Sigmoid colon (tissue), 7 donors: ENCODE data around the gene DBN1. TPM values are rescaled to one million over a fixed set of nuclear protein-coding genes. Genes with fewer than 3 reads are reported as not detected.
"Not testable (repeated sequence)": the region's sequence is repeated elsewhere in the genome, so short reads cannot be mapped to it uniquely, and the experiment has no call there.

ENCODE experiments used
- DNase-seq: peaks from one replicate; pipeline ENCODE4 v3.0.0-alpha.2; 2019
- H3K27ac ChIP-seq, 4 donors: fragments of 200-600 bp; sonication (generic); one replicate each; pipeline ENCODE4 v1.5.1; 2016 to 2019; ENCODE audit warnings: mild to moderate bottlenecking in 1 of 4
- H3K27me3 ChIP-seq, 3 donors: fragments of 200-600 bp; sonication (generic); one replicate each; pipeline ENCODE4 v1.5.1; 2019; ENCODE audit warnings: mild to moderate bottlenecking in 1 of 3
- H3K36me3 ChIP-seq, 4 donors: fragments of 200-600 bp; sonication (generic); one replicate each; pipeline ENCODE4 v1.5.1; 2016 to 2019
- H3K4me1 ChIP-seq, 4 donors: fragments of 200-600 bp; sonication (generic); one replicate each; pipeline ENCODE4 v1.5.1; 2017 to 2019
- H3K4me3 ChIP-seq, 4 donors: fragments of 200-600 bp; sonication (generic); one replicate each; pipeline ENCODE4 v1.5.1; 2017 to 2019; ENCODE audit warnings: mild to moderate bottlenecking in 2 of 4, moderate library complexity in 1 of 4
- H3K9me3 ChIP-seq, 4 donors: fragments of 200-600 bp in 3 of 4; sonication (generic) in 3 of 4; one replicate each; pipeline versions ENCODE4 v1.5.1 to v1.6.1; 2013 to 2019
- EP300 ChIP-seq, 4 donors: sonication (generic); formaldehyde crosslinking; IDR thresholded peaks; one replicate each; pipeline ENCODE4 v1.6.1; 2017; ENCODE audit warnings: antibody characterized with exemption in 4 of 4
- POLR2A ChIP-seq, 2 donors: fragments of 450-650 bp; IDR thresholded peaks; one replicate each; pipeline ENCODE4 v1.6.1; 2016; ENCODE audit warnings: antibody characterized with exemption in 2 of 2, mild to moderate bottlenecking in 2 of 2, moderate library complexity in 2 of 2
- POLR2AphosphoS5 ChIP-seq, 4 donors: sonication (generic); formaldehyde crosslinking; IDR thresholded peaks; one replicate each; pipeline ENCODE4 v1.6.1; 2017; ENCODE audit warnings: antibody characterized with exemption in 4 of 4
- WGBS, 2 donors: extraction: QIAGEN DNeasy Blood & Tissue Kit; methylation state at CpG; one replicate each; pipeline ENCODE4 v1.1.7; 2013; 5-methylcytosine and 5-hydroxymethylcytosine counted together
- intact Hi-C: fragments of 100-400 bp; cut with DNase I; formaldehyde crosslinking; loops from one replicate; pipeline ENCODE4 v1.15.1; 2023
- polyA plus RNA-seq, 3 donors: library from polyadenylated mRNA; stranded (reverse); fragments of 200-250 nt; gene quantifications; one replicate each; pipeline ENCODE4 v1.2.3, GENCODE V29; 2013
- total RNA-seq, 4 donors: library from RNA; depleted of rRNA; stranded (reverse); fragments of >200 nt; gene quantifications; one replicate each; pipeline ENCODE4 v1.1.0, GENCODE V29; 2016
- TF ChIP-seq, protein P1 (sequence below), 4 experiments: fragments of 450-650 bp in 3 of 4; fragments of 200-600 bp in 1 of 4; IDR thresholded peaks; one replicate each; pipeline ENCODE4 v1.5.1; 2016 to 2019; ENCODE audit warnings: antibody characterized with exemption in 4 of 4, mild to moderate bottlenecking in 3 of 4, moderate library complexity in 2 of 4
- donor health status: healthy with polysubstance abuse.
- donor health status: Bipolar disorder and iron deficiency.
- donor health status: healthy.

DBN1 gene
- total and polyA plus RNA-seq, 7 donors: 6.0 to 100.0 (median 54.8) TPM

DNA sequence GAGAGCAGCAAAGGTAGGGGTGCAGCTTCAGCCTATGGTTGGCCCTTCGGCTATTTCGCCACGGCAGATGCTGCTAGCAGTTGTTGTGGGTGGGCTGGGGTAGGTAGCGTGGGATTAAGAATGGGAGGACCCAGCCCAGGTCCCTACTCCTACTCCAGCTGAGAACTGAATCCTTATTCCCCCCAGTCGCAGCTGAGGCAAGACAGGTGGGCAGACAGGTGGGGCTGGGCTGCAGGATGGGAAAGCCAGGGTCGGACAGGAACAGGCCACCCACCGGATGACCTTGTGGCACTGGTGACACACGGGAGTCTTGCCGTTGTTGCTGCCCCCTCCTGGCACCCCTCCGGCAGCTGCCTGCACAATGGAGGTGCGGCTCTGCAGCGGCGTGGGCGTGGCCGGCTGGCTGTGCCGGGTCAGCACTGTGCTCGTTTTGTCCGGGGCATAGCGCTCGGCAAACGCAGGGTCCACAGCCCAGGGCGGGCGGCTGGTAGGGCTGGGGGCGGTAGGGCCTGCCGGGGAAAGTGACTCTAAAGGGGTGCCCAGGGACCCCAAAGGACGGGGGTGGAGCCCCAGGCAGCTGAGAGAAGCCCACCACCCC is 15.8 kb upstream of the DBN1 start:
- Histone ChIP-seq H3K4me1 (peaks cover 0 to 97% (median 87%) of the 10 kb centered on the region in 4 donors), H3K36me3 (peaks cover 48 to 89% (median 70%) of the 10 kb centered on the region in 4 donors), H3K27ac (peak overlapping the region; percentile 95 to 99 (median 97)), H3K27me3 (no peaks in the 10 kb centered on the region), H3K9me3 (no peaks in the 10 kb centered on the region), H3K4me3 (no peak overlapping the region)
- no peak for DNase-seq
- intact Hi-C loops: no loop called here
- WGBS, 2 donors: 22 to 67% methylated on average over 26 of the region's 26 CpGs
- TF ChIP-seq, protein P1, sequence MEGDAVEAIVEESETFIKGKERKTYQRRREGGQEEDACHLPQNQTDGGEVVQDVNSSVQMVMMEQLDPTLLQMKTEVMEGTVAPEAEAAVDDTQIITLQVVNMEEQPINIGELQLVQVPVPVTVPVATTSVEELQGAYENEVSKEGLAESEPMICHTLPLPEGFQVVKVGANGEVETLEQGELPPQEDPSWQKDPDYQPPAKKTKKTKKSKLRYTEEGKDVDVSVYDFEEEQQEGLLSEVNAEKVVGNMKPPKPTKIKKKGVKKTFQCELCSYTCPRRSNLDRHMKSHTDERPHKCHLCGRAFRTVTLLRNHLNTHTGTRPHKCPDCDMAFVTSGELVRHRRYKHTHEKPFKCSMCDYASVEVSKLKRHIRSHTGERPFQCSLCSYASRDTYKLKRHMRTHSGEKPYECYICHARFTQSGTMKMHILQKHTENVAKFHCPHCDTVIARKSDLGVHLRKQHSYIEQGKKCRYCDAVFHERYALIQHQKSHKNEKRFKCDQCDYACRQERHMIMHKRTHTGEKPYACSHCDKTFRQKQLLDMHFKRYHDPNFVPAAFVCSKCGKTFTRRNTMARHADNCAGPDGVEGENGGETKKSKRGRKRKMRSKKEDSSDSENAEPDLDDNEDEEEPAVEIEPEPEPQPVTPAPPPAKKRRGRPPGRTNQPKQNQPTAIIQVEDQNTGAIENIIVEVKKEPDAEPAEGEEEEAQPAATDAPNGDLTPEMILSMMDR (IDR thresholded peaks at IDR 0.05): no peak
- TF ChIP-seq EP300 (IDR thresholded peaks at IDR 0.05): no peak

DNA sequence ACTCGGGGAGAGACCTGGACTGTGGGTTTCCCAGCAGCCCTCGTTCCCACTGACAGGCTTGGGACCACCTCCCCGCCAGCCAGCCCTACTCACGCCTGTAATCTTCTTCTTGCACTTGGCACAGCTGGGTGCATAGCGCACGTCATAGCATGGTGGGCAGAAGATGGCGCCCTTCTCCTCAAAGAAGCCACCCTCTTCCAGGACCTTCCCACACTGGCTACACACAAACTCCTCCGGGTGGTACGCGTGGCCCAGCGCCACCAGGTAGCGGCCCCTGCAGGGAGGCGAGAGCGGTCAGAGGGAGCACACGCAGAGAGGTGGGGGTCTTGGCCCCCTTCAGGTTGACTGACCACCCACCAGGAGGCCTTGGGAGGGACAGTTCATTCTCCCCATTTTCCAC is 14.5 kb upstream of the DBN1 start:
- no peak for DNase-seq
- intact Hi-C loops: no loop called here
- H3K36me3 ChIP-seq: peaks cover 58 to 91% (median 77%) of the 10 kb centered on the region in 4 donors

DNA sequence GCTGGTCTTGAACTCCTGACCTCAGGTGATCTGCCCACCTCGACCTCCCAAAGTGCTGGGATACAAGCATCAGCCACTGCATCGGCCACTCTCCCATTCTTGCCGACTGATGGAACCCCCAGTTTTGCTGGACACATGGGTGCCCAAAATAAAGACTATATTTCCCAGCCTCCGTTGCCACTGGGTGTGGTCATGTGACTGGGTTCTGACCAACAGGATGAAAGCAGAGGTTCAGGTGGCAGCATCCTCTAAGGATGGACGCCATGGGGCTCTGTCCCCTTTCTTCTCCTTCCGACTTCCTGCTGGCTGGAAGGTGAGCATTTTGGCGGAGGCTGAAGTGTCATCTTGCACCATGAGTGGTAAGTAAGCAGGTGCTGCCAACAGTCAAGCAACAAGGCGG is 13.7 kb upstream of the DBN1 start:
- WGBS, 2 donors: 89 to 94% methylated on average over 8 of the region's 8 CpGs
- H3K4me1 ChIP-seq: peaks cover 0 to 97% (median 85%) of the 10 kb centered on the region in 4 donors
- TF ChIP-seq, protein P1 (IDR thresholded peaks at IDR 0.05): no peak
- TF ChIP-seq POLR2A (IDR thresholded peaks at IDR 0.05) (no peak), EP300 (IDR thresholded peaks at IDR 0.05) (no peak), POLR2AphosphoS5 (IDR thresholded peaks at IDR 0.05) (peak in 1 of 4 donors; percentile 33)
- intact Hi-C loops: no loop called here
- no peak overlapping the region for H3K4me3 ChIP-seq
- DNase-seq: no peak
- H3K27ac ChIP-seq: peak overlapping the region; percentile 52 to 99 (median 96)
- H3K9me3 ChIP-seq: no peaks in the 10 kb centered on the region
- H3K36me3 ChIP-seq: peaks cover 56 to 90% (median 72%) of the 10 kb centered on the region in 4 donors
- H3K27me3 ChIP-seq: no peaks in the 10 kb centered on the region

More for the DNA sequence above, 14.5 kb upstream of the DBN1 start:
- TF ChIP-seq EP300 (IDR thresholded peaks at IDR 0.05): no peak
- peak in 2 of 4 donors; percentile 34 to 44 for TF ChIP-seq POLR2AphosphoS5 (IDR thresholded peaks at IDR 0.05)
- no peak overlapping the region for H3K4me3 ChIP-seq
- H3K9me3 ChIP-seq: no peaks in the 10 kb centered on the region
- H3K4me1 ChIP-seq: peaks cover 0 to 97% (median 86%) of the 10 kb centered on the region in 4 donors
- H3K27me3 ChIP-seq: no peaks in the 10 kb centered on the region
- H3K27ac ChIP-seq: peak overlapping the region; percentile 52 to 99 (median 96)
- WGBS, 2 donors: 91 to 92% methylated on average over 15 of the region's 15 CpGs

DNA sequence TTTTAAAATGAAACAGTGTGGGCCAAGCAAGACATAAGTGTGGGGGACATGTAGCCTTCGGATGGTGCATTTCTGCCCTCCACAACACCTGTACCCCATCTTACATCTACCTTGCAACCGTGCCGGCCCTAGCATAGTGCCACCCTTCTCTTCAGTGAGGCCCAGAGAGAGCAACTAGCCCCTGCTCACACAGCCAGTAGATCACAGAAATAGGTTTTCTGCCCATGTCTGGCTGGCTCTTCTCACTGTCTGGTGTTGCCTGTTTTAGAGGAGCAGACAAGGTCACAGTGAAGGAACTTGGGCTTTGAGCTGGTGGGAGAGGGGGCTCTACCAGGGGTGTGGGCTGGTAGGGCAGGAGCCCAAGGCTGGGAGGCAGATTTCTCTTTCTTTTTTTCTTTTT is 12.8 kb upstream of the DBN1 start:
- WGBS, 2 donors: 91 to 97% methylated on average over 3 of the region's 3 CpGs
- Histone ChIP-seq H3K4me1 (peaks cover 0 to 97% (median 85%) of the 10 kb centered on the region in 4 donors), H3K9me3 (no peaks in the 10 kb centered on the region), H3K36me3 (peaks cover 48 to 91% (median 68%) of the 10 kb centered on the region in 4 donors), H3K27ac (peak overlapping the region; percentile 38 to 99 (median 96)), H3K27me3 (no peaks in the 10 kb centered on the region), H3K4me3 (no peak overlapping the region)
- peak in 2 of 4 donors; percentile 55 to 61 for TF ChIP-seq POLR2AphosphoS5 (IDR thresholded peaks at IDR 0.05)
- no peak for TF ChIP-seq EP300 (IDR thresholded peaks at IDR 0.05)
- TF ChIP-seq POLR2A (IDR thresholded peaks at IDR 0.05): no peak
- TF ChIP-seq, protein P1 (IDR thresholded peaks at IDR 0.05): no peak
- intact Hi-C loops: no loop called here
- DNase-seq: no peak

DNA sequence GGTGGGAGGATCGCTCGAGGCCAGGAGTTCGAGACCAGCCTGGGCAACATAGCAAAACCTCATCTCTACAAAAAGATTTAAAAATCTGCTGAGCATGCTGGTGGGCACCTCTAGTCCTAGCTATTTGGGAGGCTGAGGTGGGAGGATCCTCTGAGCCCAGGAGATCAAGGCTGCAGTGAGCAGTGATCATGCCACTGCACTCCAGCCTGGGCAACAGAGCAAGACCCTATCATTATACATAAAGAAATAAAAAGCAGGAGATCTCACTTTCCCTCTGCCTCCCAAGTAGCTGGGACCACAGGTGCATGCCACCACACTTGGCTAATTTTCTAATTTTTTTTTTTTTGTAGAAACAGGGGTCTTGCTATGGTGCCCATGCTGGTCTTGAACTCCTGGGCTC is 12.3 kb upstream of the DBN1 start:
- H3K4me3 ChIP-seq, H3K9me3 ChIP-seq, H3K27me3 ChIP-seq, DNase-seq, intact Hi-C loops: not testable (repeated sequence)
- Histone ChIP-seq H3K4me1 (peaks cover 0 to 96% (median 85%) of the 10 kb centered on the region in 4 donors), H3K36me3 (peaks cover 46 to 88% (median 64%) of the 10 kb centered on the region in 4 donors), H3K27ac (peak overlapping the region; percentile 95 to 99 (median 96))
- WGBS, 2 donors: 97 to 98% methylated on average over 3 of the region's 3 CpGs
